22Rv1 (cell line): ENCODE results near the gene SLC2A10.
"Not testable (repeated sequence)": the region's sequence is repeated elsewhere in the genome, so short reads cannot be mapped to it uniquely, and the experiment has no call there.

ENCODE experiments used
- H3K27ac ChIP-seq: fragments of 450-650 bp; 2 replicates; pipeline ENCODE4 v1.5.1; 2017
- ZFX ChIP-seq: fragments of 450-650 bp; IDR thresholded peaks from 2 replicates; pipeline ENCODE4 v1.6.1; 2017; ENCODE audit warnings: antibody characterized with exemption, borderline replicate concordance
- TF ChIP-seq, protein P1 (sequence below): fragments of 450-650 bp; IDR thresholded peaks from 2 replicates; pipeline ENCODE4 v1.5.1; 2017; ENCODE audit warnings: mild to moderate bottlenecking

SLC2A10 gene

DNA sequence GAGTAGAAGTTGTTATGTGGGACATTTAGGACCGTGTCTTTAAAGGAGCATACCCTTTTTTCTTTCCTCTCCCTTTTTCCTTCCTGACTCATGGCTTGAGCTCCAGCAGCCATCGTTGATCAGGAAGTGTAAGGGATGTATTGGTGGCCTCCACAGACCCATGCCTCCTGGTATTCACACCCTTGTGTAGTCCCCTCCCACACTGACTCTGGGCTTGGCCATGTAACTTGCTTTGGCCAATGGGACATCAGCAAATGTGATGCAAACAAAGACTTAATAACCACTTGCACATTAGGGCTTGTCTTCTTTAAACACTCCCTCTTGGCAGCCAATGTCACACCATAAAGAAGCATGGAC, 39.2 kb upstream of the SLC2A10 start:
- TF ChIP-seq, protein P1, sequence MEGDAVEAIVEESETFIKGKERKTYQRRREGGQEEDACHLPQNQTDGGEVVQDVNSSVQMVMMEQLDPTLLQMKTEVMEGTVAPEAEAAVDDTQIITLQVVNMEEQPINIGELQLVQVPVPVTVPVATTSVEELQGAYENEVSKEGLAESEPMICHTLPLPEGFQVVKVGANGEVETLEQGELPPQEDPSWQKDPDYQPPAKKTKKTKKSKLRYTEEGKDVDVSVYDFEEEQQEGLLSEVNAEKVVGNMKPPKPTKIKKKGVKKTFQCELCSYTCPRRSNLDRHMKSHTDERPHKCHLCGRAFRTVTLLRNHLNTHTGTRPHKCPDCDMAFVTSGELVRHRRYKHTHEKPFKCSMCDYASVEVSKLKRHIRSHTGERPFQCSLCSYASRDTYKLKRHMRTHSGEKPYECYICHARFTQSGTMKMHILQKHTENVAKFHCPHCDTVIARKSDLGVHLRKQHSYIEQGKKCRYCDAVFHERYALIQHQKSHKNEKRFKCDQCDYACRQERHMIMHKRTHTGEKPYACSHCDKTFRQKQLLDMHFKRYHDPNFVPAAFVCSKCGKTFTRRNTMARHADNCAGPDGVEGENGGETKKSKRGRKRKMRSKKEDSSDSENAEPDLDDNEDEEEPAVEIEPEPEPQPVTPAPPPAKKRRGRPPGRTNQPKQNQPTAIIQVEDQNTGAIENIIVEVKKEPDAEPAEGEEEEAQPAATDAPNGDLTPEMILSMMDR, result no peak
- TF ChIP-seq ZFX, result no peak
- H3K27ac ChIP-seq, result no peak overlapping the region

DNA sequence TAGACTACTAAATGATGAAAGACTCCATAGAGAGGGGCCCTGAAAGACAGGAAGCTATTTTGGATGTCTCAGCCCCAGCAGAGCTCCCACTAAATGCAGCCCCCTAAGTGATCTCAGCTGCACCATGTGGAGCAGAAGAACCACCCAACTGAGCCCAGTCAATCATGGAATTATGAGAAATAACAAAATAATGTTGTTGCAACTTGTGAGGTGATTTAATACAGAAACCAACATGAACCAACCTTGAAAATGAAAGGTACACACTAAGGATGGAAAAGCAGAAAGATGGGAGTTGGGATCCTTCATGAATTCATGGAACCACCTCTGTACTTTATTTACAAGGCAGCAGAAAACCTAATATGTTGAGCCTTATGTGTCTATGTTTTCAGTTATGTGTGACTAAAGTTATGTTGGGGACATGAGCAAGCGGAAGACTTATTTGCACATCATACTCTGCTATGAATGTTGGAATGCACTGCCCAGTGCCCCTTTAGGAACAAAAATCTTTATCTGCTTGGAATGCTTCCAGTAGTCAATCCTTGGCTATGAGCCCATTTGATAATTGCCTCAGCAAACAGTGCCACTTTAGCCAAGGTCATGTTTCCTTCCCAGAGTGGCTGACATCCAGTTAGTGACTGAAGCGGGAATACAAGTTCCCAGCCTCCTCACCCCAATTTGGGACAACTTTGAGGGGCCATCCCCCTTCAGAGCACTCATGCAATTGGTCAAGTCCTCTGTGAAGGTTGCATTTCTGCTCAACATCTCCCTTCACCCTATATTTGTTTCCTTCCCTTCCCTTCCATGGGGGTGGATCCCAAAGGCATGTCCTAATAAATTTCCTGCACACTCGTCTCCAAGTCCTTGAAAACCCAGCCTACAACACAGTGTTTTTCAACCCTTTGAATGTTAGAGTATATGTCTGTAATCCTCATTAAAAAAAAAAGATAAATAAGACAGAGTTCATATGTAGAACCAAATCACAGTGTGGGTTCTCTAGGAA, 38.6 kb upstream of the SLC2A10 start:
- no peak overlapping the region for H3K27ac ChIP-seq
- no peak for TF ChIP-seq ZFX
- TF ChIP-seq, protein P1, result no peak

DNA sequence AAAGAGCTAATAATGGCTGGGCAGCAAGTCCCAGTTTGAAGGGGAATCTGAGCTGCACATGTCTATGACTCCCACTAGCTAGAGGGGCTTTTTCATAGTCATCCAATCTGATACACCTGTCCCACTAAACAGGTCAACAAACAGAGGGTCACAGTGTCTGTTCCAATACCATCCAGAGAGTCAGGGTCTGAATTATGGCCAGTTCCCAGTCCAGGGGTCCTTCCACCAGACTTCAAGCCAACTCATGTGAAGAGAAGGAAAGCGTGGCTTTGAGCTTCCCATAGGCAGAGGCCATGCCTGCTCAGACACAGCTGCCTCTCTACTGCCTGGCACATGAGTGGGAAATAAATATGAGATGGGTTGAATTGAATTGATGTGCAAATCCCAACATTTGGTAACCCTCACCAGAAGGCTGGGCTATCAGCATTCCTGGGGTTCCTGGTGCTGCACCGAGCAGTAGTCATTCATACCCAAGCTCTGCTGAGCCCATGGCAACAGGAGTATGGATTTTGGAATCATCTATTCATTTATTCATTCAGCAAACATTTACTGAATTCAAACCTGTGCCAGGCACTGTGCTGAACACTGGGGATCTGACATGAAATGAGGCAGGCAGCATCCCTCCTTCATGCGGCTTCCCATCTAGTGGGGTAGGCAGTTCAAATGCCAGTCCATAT, 37.4 kb upstream of the SLC2A10 start:
- TF ChIP-seq ZFX, result no peak
- TF ChIP-seq, protein P1, result no peak
- no peak overlapping the region for H3K27ac ChIP-seq

DNA sequence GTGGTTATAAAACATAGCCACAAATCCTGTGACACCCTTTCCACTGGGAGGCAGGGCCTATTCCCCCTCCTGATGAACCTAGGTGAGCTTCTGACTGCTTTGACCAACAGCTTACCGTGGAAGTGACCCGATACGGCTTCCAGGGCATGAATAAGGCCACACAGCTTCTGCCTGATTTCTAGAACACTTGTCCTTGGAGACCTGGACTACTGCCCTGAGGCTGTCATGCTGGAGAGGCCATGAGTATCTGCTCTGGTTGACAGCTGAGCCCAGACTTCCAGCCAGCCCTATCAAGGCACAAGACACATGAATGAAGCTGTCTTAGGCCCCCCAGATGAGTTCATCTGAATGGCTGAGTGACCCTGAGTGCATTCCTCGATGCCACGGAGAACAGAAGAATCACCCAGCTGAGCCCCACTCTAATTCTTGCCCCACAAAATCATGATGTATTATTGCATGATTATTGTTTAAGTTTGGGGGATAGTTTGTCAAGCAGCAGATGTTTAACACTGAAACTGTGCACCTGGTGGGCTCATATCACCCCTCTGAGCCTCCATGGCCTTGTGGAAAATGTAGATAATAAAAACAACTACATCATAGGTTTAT, 36.8 kb upstream of the SLC2A10 start:
- no peak overlapping the region for H3K27ac ChIP-seq
- TF ChIP-seq ZFX, result no peak
- TF ChIP-seq, protein P1, result no peak

DNA sequence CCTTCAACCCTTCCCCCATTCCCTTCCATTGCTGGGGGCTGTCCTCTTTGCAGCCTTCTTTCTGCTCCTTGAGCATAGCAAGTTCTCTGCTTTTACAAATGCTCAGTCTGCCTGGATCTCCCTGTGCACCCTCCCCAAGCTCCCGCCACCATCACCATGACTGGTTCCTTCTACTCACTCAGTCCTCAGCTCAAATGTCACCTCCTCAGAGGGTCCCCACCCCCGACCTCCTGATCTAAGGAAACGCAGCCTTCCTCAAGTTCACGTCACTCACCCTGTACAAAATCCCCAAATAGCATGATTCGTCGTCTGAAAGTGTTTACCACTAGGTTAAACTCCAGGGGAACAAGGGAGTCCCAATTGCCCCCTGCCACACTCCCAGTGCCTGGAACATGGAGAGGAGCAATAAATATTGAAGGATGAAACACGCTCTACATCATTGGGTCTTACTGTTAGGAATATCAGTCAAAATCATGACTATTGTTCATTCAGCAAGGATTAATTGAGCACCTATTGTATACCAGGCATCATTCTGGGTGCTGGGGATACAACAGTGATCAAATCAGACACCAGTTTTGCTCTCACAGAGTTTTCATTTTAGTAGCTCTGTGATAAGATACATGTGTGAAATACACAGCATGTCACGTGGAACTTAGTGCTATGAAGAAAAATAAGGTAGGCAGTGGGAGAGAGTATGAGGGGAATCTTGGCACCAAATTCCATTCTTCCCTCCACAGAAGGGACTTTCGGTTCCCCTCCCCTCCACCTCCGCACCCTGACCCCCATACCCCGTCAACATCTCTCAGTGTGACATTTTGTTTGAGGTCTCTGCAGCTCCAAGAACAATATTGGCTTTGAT, 35.8 kb upstream of the SLC2A10 start:
- no peak overlapping the region for H3K27ac ChIP-seq
- TF ChIP-seq, protein P1, result no peak
- no peak for TF ChIP-seq ZFX

DNA sequence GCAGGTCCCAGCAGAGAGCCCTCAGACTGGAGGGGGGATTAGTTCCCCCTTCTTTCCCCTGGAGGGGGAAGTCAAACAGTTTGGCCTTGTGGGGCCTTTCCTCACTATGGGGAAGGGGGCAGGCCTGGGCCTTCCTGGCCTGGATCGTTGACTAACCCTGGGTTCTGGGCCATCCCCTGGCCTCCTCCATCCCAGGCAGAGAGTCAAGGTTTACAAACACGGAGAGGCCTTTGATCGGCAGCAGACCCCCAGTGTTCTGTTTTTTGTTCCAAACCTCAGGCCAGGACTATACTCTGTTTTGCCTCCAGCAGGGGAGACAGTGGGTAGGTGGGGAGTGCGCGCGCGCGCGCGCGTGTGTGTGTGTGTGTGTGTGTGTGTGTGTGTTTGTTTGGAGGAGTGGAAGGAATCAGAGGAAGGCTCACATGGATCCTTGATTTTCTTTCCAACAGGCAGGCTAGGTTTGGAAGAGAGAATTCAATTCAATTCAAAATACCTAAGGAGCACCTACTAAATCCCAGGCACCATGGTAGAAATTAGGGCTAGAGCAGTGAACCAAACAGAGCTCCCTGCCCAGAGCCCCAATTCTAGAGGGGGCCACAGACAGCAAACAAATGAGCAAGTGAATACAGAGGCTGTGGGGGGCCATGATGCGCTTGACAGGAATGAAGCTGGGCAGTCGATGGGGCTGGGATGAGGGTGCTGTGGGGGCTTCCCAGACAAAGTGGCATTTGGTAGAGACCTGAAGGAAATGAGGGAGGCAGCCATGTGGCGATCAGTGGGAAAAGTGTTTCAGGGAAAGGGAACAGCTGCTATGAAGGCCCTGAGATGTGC, 35.0 kb upstream of the SLC2A10 start:
- no peak overlapping the region for H3K27ac ChIP-seq
- no peak for TF ChIP-seq ZFX
- TF ChIP-seq, protein P1, result no peak

DNA sequence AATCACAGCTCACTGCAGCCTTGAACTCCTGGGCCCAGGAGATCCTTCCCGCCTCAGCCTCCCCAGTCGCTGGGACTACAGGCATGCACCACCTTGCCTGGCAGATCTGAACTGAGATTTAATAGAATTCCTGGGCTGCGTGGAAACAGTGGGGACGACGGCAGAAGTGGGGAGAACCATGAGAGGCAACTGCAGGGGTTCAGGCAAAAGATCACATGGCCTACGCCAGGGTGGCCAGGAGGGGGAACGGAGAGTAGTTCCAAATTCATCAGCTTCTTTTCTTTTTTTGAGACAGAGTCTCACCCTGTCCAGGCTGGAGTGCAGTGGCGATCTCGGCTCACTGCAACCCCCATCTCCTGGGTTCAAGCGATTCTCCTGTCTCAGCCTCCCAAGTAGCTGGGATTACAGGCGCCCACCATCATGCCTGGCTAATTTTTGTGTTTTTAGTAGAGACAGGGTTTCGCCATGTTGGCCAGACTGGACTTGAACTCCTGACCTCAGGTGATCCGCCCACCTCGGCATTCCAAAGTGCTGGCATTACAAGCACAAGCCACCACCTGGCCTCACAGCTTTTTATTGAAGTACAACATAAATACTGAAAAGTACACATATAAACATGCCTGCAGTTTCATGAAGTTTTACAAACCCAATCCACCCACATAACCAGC, 32.7 kb upstream of the SLC2A10 start:
- not testable (repeated sequence) for H3K27ac ChIP-seq
